Breast epithelium (tissue), 4 donors: ENCODE measurements around the gene NUCB1. TPM values are rescaled to one million over a fixed set of nuclear protein-coding genes. Genes with fewer than 3 reads are reported as not detected.

Experiments
- DNase-seq, 2 donors: peaks; one replicate each; pipeline ENCODE4 v3.0.0-alpha.2; 2019; ENCODE audit warnings: low spot score in 2 of 2
- H3K27ac ChIP-seq, 2 donors: fragments of 200-600 bp; sonication (generic) in 1 of 2; one replicate each; pipeline ENCODE4 v1.5.1; 2016 to 2019; ENCODE audit warnings: mild to moderate bottlenecking in 1 of 2
- H3K27me3 ChIP-seq, 2 donors: fragments of 200-600 bp; sonication (generic) in 1 of 2; one replicate each; pipeline versions ENCODE4 v1.5.1 to v1.6.0; 2017 to 2019; ENCODE audit warnings: control low read depth in 1 of 2, mild to moderate bottlenecking in 1 of 2
- H3K36me3 ChIP-seq: fragments of 200-600 bp; one replicate; pipeline ENCODE4 v1.5.1; 2019
- H3K4me1 ChIP-seq, 2 donors: fragments of 200-600 bp; sonication (generic); one replicate each; pipeline ENCODE4 v1.5.1; 2016 to 2019; ENCODE audit warnings: control low read depth in 1 of 2
- H3K4me3 ChIP-seq, 3 donors: fragments of 200-600 bp; sonication (generic); 1 replicate in 2 of 3; 2 replicates in 1 of 3; pipeline ENCODE4 v1.5.1; 2016 to 2019; ENCODE audit warnings: mild to moderate bottlenecking in 3 of 3, moderate library complexity in 2 of 3
- H3K9me3 ChIP-seq, 2 donors: fragments of 200-600 bp; sonication (generic) in 1 of 2; one replicate each; pipeline ENCODE4 v1.5.1; 2016 to 2019; ENCODE audit warnings: control low read depth in 1 of 2
- CTCF ChIP-seq, 3 donors: fragments of 450-650 bp; IDR thresholded peaks; one replicate each; pipeline ENCODE4 v1.5.1; 2016 to 2017; ENCODE audit warnings: antibody characterized with exemption in 3 of 3, mild to moderate bottlenecking in 3 of 3, moderate library complexity in 3 of 3
- POLR2A ChIP-seq: fragments of 450-650 bp; IDR thresholded peaks from one replicate; pipeline ENCODE4 v1.6.1; 2016; ENCODE audit warnings: antibody characterized with exemption, mild to moderate bottlenecking, moderate library complexity
- POLR2AphosphoS5 ChIP-seq, 3 donors: sonication (generic); formaldehyde crosslinking; IDR thresholded peaks; one replicate each; pipeline ENCODE4 v1.6.1; 2017; ENCODE audit warnings: antibody characterized with exemption in 3 of 3
- intact Hi-C: fragments of 100-400 bp; cut with DNase I; formaldehyde crosslinking; loops from one replicate; pipeline ENCODE4 v1.15.1; 2023; ENCODE audit warnings: low total_unique reads
- total RNA-seq, 3 donors: library from RNA; depleted of rRNA; stranded (reverse); fragments of >200 nt; gene quantifications; one replicate each; pipeline ENCODE4 v1.1.0, GENCODE V29; 2016

NUCB1 gene
- total RNA-seq, 3 donors from 2014 or later, result 131 to 333 (median 223) TPM

GRCh38 chr19:48965806-48966540, 65.9 kb downstream of the NUCB1 start:
- intact Hi-C loops, result no loop called here
- no peaks in the 10 kb centered on the region for H3K36me3 ChIP-seq
- H3K4me1 ChIP-seq, result peaks cover 0 to 14% of the 10 kb centered on the region in 2 donors
- TF ChIP-seq POLR2A, result no peak
- peak; percentile 27 to 87 (median 36) for TF ChIP-seq POLR2AphosphoS5 (IDR thresholded peaks at IDR 0.05)
- TF ChIP-seq CTCF (IDR thresholded peaks at IDR 0.05), result peak in 1 of 3 donors; percentile 7
- H3K27me3 ChIP-seq, result no peaks in the 10 kb centered on the region
- peak overlapping the region; percentile 92 to 93 for H3K27ac ChIP-seq
- H3K4me3 ChIP-seq, result peak overlapping the region; percentile 81 to 92 (median 88)
- peak; percentile 83 to 90 for DNase-seq
- no peaks in the 10 kb centered on the region for H3K9me3 ChIP-seq

DNA sequence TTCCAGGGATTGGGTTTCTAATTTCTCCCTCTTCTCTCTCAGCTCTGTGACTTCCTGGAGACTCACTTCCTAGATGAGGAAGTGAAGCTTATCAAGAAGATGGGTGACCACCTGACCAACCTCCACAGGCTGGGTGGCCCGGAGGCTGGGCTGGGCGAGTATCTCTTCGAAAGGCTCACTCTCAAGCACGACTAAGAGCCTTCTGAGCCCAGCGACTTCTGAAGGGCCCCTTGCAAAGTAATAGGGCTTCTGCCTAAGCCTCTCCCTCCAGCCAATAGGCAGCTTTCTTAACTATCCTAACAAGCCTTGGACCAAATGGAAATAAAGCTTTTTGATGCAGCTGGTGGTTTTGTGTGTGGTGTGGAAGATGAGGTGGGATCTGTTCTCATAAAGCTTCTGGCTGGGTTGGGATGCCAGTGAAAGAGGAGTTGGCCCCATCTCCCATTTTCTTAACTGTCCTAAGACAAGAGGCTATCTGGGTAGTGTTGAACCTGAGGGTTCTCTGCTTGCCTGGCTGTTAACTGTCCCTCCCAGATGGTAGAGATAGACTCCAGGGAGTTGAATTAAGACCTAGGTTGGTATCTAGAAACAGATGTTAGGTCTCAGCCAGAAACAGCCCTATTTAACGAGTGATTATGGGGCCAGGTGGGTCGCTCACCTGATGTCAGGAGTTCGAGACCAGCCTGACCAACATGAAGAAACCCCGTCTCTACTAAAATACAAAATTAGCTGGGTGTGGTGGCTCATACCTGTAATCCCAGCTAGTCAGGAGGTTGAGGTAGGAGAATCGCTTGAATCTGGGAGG, 66.6 kb downstream of the NUCB1 start:
- no peak for DNase-seq
- H3K4me3 ChIP-seq, result peak overlapping the region; percentile 81 to 92 (median 88)
- intact Hi-C loops, result no loop called here
- H3K27ac ChIP-seq, result peak overlapping the region; percentile 92 to 93
- H3K9me3 ChIP-seq, result no peaks in the 10 kb centered on the region
- H3K27me3 ChIP-seq, result no peaks in the 10 kb centered on the region
- H3K4me1 ChIP-seq, result peaks cover 0 to 14% of the 10 kb centered on the region in 2 donors
- no peaks in the 10 kb centered on the region for H3K36me3 ChIP-seq
- no peak for TF ChIP-seq POLR2AphosphoS5 (IDR thresholded peaks at IDR 0.05)
- no peak for TF ChIP-seq POLR2A
- TF ChIP-seq CTCF (IDR thresholded peaks at IDR 0.05), result no peak

- H3K4me3 ChIP-seq, result peak overlapping the region; percentile 81 to 92 (median 88)
- intact Hi-C loops, result no loop called here
- TF ChIP-seq POLR2AphosphoS5 (IDR thresholded peaks at IDR 0.05) (peak in 1 of 3 donors; percentile 61), CTCF (IDR thresholded peaks at IDR 0.05) (no peak), POLR2A (peak; percentile 19)
- H3K4me1 ChIP-seq, result peaks cover 0 to 14% of the 10 kb centered on the region in 2 donors
- no peak for DNase-seq
- peak overlapping the region; percentile 92 to 93 for H3K27ac ChIP-seq
- no peaks in the 10 kb centered on the region for H3K27me3 ChIP-seq
- H3K36me3 ChIP-seq, result no peaks in the 10 kb centered on the region
- no peaks in the 10 kb centered on the region for H3K9me3 ChIP-seq
Measured at GRCh38 chr19:48967346-48968178, 67.5 kb downstream of the NUCB1 start.

DNA sequence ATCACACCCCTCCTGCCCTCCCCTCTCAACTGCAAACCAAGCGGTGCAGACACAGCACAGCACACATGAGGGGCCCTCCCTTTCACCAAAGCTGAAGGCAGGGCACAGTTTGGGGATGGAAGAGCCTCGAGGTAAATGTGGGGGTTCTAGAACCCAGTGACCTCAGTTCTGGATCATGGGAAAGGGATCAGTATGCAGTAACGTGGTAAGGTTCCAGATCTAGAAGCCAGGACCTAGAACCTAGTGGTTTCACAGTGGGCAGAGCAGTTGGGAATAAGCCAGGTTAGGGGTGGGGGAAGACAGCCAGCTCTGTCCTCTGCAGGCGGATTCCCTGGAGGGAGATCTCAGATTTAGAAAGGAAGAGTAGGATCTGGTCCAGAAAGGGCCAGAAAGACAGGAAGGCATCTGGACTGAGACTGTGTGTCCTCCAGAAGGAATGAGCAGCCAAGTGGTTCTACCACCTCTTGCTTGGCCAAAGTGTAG, 68.1 kb downstream of the NUCB1 start:
- intact Hi-C loops, result no loop called here
- Histone ChIP-seq H3K27ac (peak overlapping the region; percentile 22 to 62), H3K9me3 (no peaks in the 10 kb centered on the region), H3K27me3 (no peaks in the 10 kb centered on the region), H3K36me3 (no peaks in the 10 kb centered on the region), H3K4me3 (no peak overlapping the region), H3K4me1 (peaks cover 0 to 14% of the 10 kb centered on the region in 2 donors)
- peak in 1 of 3 donors; percentile 33 for TF ChIP-seq POLR2AphosphoS5 (IDR thresholded peaks at IDR 0.05)
- TF ChIP-seq POLR2A, result no peak
- TF ChIP-seq CTCF (IDR thresholded peaks at IDR 0.05), result no peak
- DNase-seq, result no peak
